GM12878 (cell line): ENCODE data around the gene TANK. TPM values are rescaled to one million over a fixed set of nuclear protein-coding genes. Genes with fewer than 3 reads are reported as not detected.

Experiments
- ASH2L ChIP-seq: fragments of 300-600, 200-600 bp; sonication (generic); IDR thresholded peaks from 2 replicates; pipeline ENCODE4 v1.6.1; 2017; ENCODE audit warnings: low read depth, mild to moderate bottlenecking, borderline replicate concordance
- BACH1 ChIP-seq: fragments of 450-650 bp; IDR thresholded peaks from 2 replicates; pipeline ENCODE4 v1.6.1; 2017; ENCODE audit warnings: mild to moderate bottlenecking, borderline replicate concordance
- EGR1 ChIP-seq, 2 experiments: IDR thresholded peaks; 1 replicate in 1 of 2; 2 replicates in 1 of 2; pipeline ENCODE4 v1.6.1; 2011 to 2012; ENCODE audit warnings: low read depth in 2 of 2, low read length in 2 of 2, borderline replicate concordance in 1 of 2, mild to moderate bottlenecking in 1 of 2, moderate library complexity in 1 of 2
- EP300 ChIP-seq, 2 experiments: fragments of 150-350 bp in 1 of 2; IDR thresholded peaks; 2 replicates each; pipeline ENCODE4 v1.6.1; 2011 to 2012; ENCODE audit warnings: low read depth in 2 of 2, low read length in 2 of 2, borderline replicate concordance in 1 of 2, improper control_type of control experiment in 1 of 2, inconsistent platforms in 1 of 2; ENCODE audit not compliant: control insufficient read depth in 1 of 2
- JUND ChIP-seq: IDR thresholded peaks from 2 replicates; pipeline ENCODE4 v1.6.1; 2012; ENCODE audit warnings: low read depth, mild to moderate bottlenecking, low read length, improper control_type of control experiment, moderate library complexity
- MEF2A ChIP-seq: IDR thresholded peaks from 2 replicates; pipeline ENCODE4 v1.6.1; 2011; ENCODE audit warnings: low read depth, mild to moderate bottlenecking, low read length, moderate library complexity; ENCODE audit not compliant: insufficient read depth
- NFXL1 ChIP-seq: fragments of 450-650 bp; IDR thresholded peaks from 2 replicates; pipeline ENCODE4 v1.6.1; 2017; ENCODE audit warnings: antibody characterized with exemption, mild to moderate bottlenecking, borderline replicate concordance
- NR2F1 ChIP-seq: fragments of 450-650 bp; conservative IDR thresholded peaks from 2 replicates; pipeline ENCODE4 v1.6.1; 2017; ENCODE audit warnings: mild to moderate bottlenecking
- PAX8 ChIP-seq: fragments of 450-650 bp; IDR thresholded peaks from 2 replicates; pipeline ENCODE4 v1.6.1; 2017; ENCODE audit warnings: mild to moderate bottlenecking, moderate library complexity
- RUNX3 ChIP-seq: IDR thresholded peaks from 2 replicates; pipeline ENCODE4 v1.6.1; 2012; ENCODE audit warnings: low read length, inconsistent platforms
- TBL1XR1 ChIP-seq: IDR thresholded peaks from 2 replicates; pipeline ENCODE4 v1.6.1; 2012; ENCODE audit warnings: low read depth, low read length, improper control_type of control experiment
- TCF12 ChIP-seq: IDR thresholded peaks from 2 replicates; pipeline ENCODE4 v1.6.1; 2011; ENCODE audit warnings: low read depth, mild to moderate bottlenecking, low read length
- TCF7 ChIP-seq: IDR thresholded peaks from 2 replicates; pipeline ENCODE4 v1.6.1; 2014; ENCODE audit warnings: antibody characterized with exemption, borderline replicate concordance
- ZNF622 ChIP-seq: fragments of 450-650 bp; IDR thresholded peaks from 2 replicates; pipeline ENCODE4 v1.6.1; 2017; ENCODE audit warnings: mild to moderate bottlenecking, inconsistent platforms
- polyA plus RNA-seq, 11 experiments: library from polyadenylated mRNA; depleted of rRNA in 4 of 11; unstranded in 6 of 11; stranded (reverse) in 5 of 11; fragments of >200 nt; fragmentation: Nextera tagmentation in 4 of 11; fragmentation: Illumina TruSeq in 1 of 11; extraction: Ambion mirVana in 4 of 11; extraction: Trizol in 1 of 11; gene quantifications; 1 replicate in 1 of 11; 2 replicates in 10 of 11; pipeline versions ENCODE4 v1.2.1 to v1.2.3, GENCODE V29; 2011 to 2016; ENCODE audit warnings: inconsistent platforms in 2 of 11, missing spikeins in 2 of 11, low read depth in 1 of 11
- total RNA-seq, 4 experiments: library from RNA; depleted of rRNA in 3 of 4; stranded (reverse); fragments of >200 nt in 3 of 4; fragmentation: Illumina TruSeq in 1 of 4; extraction: Trizol in 1 of 4; gene quantifications; 2 replicates each; pipeline versions ENCODE4 v1.2.1 to v1.2.3, GENCODE V29; 2013 to 2021
- TF ChIP-seq, protein P1 (sequence below): fragments of 450-650 bp; IDR thresholded peaks from 2 replicates; pipeline ENCODE4 v1.6.1; 2017; ENCODE audit warnings: mild to moderate bottlenecking, moderate library complexity
- TF ChIP-seq, protein P2 (sequence below): fragments of 450-650 bp; IDR thresholded peaks from 2 replicates; pipeline ENCODE4 v1.6.1; 2017; ENCODE audit warnings: mild to moderate bottlenecking, moderate library complexity
- TF ChIP-seq, protein P3 (sequence below): fragments of 450-650 bp; IDR thresholded peaks from 2 replicates; pipeline ENCODE4 v1.6.1; 2016; ENCODE audit warnings: mild to moderate bottlenecking
- TF ChIP-seq, protein P4 (sequence below): fragments of 450-650 bp; IDR thresholded peaks from 2 replicates; pipeline ENCODE4 v1.6.1; 2017; ENCODE audit warnings: low read depth, mild to moderate bottlenecking, moderate library complexity

The TANK gene
- total and polyA plus RNA-seq, 10 of the 15 experiments (the other 5 are each of a cell fraction or from before 2014, with no cell fraction given): 48.6 to 127 (median 103) TPM

DNA sequence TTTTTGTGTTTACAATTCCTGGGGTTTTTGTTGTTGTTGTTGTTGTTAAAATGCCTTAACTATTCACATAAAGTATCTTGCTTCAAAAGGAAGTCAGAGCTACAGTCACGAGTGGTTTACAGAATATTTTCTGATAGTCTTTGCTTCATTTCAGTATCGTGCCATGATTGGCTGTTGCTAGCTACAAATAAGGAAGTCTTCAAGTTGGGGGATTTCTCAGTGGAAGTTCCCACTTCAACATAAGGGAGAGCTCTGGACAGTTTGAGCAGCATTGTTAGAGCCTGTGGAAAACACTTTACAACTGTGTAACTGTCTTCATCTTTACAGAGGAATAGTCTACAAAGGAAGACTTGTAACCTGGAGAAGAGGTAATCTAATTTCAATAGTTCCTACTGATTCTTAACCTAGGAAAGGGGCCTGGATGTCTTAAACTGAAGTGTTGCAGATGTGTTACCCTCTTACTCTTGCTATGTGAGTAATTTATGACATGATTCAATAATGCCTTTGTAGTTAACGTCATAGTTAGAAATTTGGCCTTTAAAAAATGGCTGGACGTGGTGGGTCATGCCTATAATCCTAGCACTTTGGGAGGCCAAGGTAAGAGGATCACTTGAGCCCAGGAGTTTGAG lies 23.4 kb upstream of the TANK start (continued):
- TF ChIP-seq, protein P1, sequence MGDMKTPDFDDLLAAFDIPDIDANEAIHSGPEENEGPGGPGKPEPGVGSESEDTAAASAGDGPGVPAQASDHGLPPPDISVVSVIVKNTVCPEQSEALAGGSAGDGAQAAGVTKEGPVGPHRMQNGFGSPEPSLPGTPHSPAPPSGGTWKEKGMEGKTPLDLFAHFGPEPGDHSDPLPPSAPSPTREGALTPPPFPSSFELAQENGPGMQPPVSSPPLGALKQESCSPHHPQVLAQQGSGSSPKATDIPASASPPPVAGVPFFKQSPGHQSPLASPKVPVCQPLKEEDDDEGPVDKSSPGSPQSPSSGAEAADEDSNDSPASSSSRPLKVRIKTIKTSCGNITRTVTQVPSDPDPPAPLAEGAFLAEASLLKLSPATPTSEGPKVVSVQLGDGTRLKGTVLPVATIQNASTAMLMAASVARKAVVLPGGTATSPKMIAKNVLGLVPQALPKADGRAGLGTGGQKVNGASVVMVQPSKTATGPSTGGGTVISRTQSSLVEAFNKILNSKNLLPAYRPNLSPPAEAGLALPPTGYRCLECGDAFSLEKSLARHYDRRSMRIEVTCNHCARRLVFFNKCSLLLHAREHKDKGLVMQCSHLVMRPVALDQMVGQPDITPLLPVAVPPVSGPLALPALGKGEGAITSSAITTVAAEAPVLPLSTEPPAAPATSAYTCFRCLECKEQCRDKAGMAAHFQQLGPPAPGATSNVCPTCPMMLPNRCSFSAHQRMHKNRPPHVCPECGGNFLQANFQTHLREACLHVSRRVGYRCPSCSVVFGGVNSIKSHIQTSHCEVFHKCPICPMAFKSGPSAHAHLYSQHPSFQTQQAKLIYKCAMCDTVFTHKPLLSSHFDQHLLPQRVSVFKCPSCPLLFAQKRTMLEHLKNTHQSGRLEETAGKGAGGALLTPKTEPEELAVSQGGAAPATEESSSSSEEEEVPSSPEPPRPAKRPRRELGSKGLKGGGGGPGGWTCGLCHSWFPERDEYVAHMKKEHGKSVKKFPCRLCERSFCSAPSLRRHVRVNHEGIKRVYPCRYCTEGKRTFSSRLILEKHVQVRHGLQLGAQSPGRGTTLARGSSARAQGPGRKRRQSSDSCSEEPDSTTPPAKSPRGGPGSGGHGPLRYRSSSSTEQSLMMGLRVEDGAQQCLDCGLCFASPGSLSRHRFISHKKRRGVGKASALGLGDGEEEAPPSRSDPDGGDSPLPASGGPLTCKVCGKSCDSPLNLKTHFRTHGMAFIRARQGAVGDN: peak; percentile 82
- TF ChIP-seq RUNX3 (peak; percentile 18; the same call in 1 of the 2 replicates), ASH2L (no peak), MEF2A (0 out of 2 replicates have a peak, but pooled peaks have one; percentile 35), NR2F1 (no peak), NFXL1 (no peak), BACH1 (no peak; the same call in 1 of the 2 replicates), EGR1 (IDR thresholded peaks at IDR 0.05; ENCODE audit: borderline replicate concordance in 1 of 2, low read depth in 2 of 2, low read length in 2 of 2) (no peak), PAX8 (0 out of 2 replicates have a peak, but pooled peaks have one; percentile 11), TBL1XR1 (no peak), ZNF622 (no peak), TCF7 (peak; percentile 34; the same call in 1 of the 2 replicates), TCF12 (0 out of 2 replicates have a peak, but pooled peaks have one; percentile 36), JUND (no peak), EP300 (IDR thresholded peaks at IDR 0.05; ENCODE audit: borderline replicate concordance in 1 of 2, control insufficient read depth in 1 of 2, low read depth in 2 of 2, low read length in 2 of 2) (no peak; a peak in 1 of 4 replicates)
- TF ChIP-seq, protein P2, sequence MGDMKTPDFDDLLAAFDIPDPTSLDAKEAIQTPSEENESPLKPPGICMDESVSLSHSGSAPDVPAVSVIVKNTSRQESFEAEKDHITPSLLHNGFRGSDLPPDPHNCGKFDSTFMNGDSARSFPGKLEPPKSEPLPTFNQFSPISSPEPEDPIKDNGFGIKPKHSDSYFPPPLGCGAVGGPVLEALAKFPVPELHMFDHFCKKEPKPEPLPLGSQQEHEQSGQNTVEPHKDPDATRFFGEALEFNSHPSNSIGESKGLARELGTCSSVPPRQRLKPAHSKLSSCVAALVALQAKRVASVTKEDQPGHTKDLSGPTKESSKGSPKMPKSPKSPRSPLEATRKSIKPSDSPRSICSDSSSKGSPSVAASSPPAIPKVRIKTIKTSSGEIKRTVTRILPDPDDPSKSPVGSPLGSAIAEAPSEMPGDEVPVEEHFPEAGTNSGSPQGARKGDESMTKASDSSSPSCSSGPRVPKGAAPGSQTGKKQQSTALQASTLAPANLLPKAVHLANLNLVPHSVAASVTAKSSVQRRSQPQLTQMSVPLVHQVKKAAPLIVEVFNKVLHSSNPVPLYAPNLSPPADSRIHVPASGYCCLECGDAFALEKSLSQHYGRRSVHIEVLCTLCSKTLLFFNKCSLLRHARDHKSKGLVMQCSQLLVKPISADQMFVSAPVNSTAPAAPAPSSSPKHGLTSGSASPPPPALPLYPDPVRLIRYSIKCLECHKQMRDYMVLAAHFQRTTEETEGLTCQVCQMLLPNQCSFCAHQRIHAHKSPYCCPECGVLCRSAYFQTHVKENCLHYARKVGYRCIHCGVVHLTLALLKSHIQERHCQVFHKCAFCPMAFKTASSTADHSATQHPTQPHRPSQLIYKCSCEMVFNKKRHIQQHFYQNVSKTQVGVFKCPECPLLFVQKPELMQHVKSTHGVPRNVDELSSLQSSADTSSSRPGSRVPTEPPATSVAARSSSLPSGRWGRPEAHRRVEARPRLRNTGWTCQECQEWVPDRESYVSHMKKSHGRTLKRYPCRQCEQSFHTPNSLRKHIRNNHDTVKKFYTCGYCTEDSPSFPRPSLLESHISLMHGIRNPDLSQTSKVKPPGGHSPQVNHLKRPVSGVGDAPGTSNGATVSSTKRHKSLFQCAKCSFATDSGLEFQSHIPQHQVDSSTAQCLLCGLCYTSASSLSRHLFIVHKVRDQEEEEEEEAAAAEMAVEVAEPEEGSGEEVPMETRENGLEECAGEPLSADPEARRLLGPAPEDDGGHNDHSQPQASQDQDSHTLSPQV: no peak
- TF ChIP-seq, protein P3, sequence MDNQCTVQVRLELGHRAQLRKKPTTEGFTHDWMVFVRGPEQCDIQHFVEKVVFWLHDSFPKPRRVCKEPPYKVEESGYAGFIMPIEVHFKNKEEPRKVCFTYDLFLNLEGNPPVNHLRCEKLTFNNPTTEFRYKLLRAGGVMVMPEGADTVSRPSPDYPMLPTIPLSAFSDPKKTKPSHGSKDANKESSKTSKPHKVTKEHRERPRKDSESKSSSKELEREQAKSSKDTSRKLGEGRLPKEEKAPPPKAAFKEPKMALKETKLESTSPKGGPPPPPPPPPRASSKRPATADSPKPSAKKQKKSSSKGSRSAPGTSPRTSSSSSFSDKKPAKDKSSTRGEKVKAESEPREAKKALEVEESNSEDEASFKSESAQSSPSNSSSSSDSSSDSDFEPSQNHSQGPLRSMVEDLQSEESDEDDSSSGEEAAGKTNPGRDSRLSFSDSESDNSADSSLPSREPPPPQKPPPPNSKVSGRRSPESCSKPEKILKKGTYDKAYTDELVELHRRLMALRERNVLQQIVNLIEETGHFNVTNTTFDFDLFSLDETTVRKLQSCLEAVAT: peak; percentile 81
- TF ChIP-seq, protein P4, sequence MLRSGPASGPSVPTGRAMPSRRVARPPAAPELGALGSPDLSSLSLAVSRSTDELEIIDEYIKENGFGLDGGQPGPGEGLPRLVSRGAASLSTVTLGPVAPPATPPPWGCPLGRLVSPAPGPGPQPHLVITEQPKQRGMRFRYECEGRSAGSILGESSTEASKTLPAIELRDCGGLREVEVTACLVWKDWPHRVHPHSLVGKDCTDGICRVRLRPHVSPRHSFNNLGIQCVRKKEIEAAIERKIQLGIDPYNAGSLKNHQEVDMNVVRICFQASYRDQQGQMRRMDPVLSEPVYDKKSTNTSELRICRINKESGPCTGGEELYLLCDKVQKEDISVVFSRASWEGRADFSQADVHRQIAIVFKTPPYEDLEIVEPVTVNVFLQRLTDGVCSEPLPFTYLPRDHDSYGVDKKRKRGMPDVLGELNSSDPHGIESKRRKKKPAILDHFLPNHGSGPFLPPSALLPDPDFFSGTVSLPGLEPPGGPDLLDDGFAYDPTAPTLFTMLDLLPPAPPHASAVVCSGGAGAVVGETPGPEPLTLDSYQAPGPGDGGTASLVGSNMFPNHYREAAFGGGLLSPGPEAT: peak; percentile 95
